Measurements from ENCODE around the gene CDKN1A.

Gene CDKN1A

DNA sequence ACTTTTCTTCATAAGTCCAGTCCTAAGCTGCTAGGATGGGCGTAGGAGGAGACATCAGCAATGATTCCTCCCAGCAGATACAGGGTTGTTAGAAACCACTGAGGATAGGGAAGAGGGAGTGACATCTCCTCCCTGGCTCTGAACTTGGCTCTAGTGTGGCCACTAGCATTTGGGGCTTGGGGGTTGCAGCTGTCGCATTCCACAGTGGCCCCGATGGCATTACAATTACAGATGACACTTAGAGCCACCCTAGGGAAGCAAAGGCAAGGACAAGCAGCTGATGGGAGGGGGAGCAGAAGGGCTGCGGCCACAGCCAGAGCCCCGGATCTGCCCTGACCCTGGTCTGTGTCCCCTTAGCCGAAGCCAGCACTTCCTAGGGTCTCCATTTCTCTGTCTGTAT lies 9.5 kb upstream of the CDKN1A start:
- no peak for DNase-seq (ENCODE audit: low read depth in 2 of 2)

DNA sequence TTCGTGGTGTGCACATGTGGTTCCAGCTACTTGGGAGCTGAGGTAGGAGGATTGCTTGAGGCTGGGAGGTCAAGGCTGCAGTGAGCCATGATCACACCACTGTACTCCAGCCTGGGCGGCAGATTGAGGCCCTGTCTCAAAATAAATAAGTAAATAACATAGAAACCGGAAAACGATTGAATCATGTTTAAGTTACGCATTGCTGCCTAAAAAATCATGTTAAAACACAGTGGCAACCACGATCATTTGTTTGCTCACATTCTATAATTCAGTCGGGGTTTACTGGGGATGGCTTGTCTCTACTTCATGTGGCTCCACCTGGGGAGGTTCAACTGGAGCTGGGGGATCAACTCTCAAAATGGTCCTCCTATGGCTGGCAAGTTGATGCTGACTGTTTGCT lies 8.2 kb upstream of the CDKN1A start:
- H3K4me3 ChIP-seq (replicated peaks in 1 of 2; ENCODE audit: low read depth in 2 of 2, low read length in 2 of 2), result no peak overlapping the region
- DNase-seq (ENCODE audit: low read depth in 2 of 2), result no peak
- TF ChIP-seq, protein P1, sequence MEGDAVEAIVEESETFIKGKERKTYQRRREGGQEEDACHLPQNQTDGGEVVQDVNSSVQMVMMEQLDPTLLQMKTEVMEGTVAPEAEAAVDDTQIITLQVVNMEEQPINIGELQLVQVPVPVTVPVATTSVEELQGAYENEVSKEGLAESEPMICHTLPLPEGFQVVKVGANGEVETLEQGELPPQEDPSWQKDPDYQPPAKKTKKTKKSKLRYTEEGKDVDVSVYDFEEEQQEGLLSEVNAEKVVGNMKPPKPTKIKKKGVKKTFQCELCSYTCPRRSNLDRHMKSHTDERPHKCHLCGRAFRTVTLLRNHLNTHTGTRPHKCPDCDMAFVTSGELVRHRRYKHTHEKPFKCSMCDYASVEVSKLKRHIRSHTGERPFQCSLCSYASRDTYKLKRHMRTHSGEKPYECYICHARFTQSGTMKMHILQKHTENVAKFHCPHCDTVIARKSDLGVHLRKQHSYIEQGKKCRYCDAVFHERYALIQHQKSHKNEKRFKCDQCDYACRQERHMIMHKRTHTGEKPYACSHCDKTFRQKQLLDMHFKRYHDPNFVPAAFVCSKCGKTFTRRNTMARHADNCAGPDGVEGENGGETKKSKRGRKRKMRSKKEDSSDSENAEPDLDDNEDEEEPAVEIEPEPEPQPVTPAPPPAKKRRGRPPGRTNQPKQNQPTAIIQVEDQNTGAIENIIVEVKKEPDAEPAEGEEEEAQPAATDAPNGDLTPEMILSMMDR (IDR thresholded peaks at IDR 0.05; ENCODE audit: low read depth, low read length), result no peak

More for the DNA sequence above, 9.5 kb upstream of the CDKN1A start:
- no peak overlapping the region for H3K4me3 ChIP-seq (replicated peaks in 1 of 2; ENCODE audit: low read depth in 2 of 2, low read length in 2 of 2)
- TF ChIP-seq, protein P1 (IDR thresholded peaks at IDR 0.05; ENCODE audit: low read depth, low read length), result no peak

DNA sequence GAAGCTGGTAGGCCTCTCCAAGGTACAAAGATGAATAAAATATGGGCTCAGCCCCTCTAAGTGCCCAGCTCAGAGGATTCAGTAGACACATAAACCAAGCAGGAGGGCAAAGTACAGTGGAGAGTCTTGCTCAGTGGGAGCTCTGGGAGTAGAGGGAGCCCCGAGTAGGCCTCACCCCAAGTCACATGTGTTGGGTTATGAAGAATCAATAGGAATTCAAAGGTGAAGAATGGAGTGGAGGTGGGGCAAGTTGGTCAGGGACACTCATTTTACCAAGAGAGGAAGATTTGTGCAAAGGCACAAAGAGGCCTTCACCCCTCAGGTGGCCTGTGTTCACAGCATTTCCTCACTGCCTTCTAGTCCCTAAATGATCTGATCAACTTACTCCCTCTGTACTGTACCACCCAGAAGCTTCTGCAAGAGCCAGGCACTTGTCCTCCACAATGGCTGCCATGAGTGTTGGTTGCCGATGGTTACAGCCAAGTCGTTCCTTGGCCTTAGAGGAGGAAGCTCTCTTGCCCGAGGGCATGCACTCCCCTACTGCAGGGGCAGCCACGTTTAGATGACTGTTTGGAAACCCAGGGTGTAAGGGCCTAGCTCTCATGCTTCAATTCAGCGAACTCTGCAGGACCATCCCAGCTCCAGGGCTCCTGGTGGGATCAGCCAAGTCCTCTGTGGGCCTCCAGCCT lies 6.7 kb upstream of the CDKN1A start:
- no peak for DNase-seq (ENCODE audit: low read depth in 2 of 2)
- H3K4me3 ChIP-seq (replicated peaks in 1 of 2; ENCODE audit: low read depth in 2 of 2, low read length in 2 of 2), result no peak overlapping the region
- TF ChIP-seq, protein P1 (IDR thresholded peaks at IDR 0.05; ENCODE audit: low read depth, low read length), result no peak

DNA sequence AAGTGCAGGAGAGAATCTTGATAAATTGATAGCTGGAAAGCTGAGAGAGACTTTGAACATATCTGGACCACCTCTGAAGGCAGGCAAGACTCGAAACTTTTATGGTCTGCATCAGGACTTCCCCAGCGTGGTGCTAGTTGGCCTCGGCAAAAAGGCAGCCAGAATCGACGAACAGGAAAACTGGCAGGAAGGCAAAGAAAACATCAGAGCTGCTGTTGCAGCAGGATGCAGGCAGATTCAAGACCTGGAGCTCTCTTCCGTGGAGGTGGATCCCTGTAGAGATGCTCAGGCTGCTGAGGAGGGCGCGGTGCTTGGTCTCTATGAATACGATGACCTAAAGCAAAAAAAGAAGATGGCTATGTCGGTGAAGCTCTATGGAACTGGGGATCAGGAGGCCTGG lies 4.6 kb upstream of the CDKN1A start:
- TF ChIP-seq, protein P1 (IDR thresholded peaks at IDR 0.05; ENCODE audit: low read depth, low read length), result no peak
- no peak overlapping the region for H3K4me3 ChIP-seq (replicated peaks in 1 of 2; ENCODE audit: low read depth in 2 of 2, low read length in 2 of 2)
- DNase-seq (ENCODE audit: low read depth in 2 of 2), result no peak

DNA sequence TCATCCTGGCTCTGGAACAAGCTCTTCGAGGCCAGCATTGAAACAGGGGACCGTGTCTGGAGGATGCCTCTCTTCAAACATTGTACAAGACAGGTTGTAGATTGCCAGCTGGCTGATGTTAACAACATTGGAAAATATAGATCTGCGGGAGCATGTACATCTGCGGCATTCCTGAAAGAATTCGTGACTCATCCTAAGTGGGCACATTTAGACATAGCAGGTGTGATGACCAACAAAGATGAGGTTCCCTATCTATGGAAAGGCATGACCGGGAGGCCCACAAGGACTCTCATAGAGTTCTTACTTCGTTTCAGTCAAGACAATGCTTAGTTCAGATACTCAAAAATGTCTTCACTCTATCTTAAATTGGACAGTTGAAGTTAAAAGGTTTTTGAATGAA lies 3.6 kb upstream of the CDKN1A start:
- H3K4me3 ChIP-seq (replicated peaks in 1 of 2; ENCODE audit: low read depth in 2 of 2, low read length in 2 of 2), result no peak overlapping the region
- TF ChIP-seq, protein P1 (IDR thresholded peaks at IDR 0.05; ENCODE audit: low read depth, low read length), result no peak
- no peak for DNase-seq (ENCODE audit: low read depth in 2 of 2)

DNA sequence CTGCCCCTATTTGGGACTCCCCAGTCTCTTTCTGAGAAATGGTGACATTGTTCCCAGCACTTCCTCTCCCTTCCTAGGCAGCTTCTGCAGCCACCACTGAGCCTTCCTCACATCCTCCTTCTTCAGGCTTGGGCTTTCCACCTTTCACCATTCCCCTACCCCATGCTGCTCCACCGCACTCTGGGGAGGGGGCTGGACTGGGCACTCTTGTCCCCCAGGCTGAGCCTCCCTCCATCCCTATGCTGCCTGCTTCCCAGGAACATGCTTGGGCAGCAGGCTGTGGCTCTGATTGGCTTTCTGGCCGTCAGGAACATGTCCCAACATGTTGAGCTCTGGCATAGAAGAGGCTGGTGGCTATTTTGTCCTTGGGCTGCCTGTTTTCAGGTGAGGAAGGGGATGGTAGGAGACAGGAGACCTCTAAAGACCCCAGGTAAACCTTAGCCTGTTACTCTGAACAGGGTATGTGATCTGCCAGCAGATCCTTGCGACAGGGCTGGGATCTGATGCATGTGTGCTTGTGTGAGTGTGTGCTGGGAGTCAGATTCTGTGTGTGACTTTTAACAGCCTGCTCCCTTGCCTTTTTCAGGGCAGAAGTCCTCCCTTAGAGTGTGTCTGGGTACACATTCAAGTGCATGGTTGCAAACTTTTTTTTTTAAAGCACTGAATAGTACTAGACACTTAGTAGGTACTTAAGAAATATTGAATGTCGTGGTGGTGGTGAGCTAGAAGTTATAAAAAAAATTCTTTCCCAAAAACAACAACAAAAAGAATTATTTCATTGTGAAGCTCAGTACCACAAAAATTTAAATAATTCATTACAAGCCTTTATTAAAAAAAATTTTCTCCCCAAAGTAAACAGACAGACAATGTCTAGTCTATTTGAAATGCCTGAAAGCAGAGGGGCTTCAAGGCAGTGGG lies 2.1 kb upstream of the CDKN1A start:
- DNase-seq (ENCODE audit: low read depth in 2 of 2), result no peak

More for the DNA sequence above, 2.1 kb upstream of the CDKN1A start:
- TF ChIP-seq, protein P1 (IDR thresholded peaks at IDR 0.05; ENCODE audit: low read depth, low read length), result no peak
- no peak overlapping the region for H3K4me3 ChIP-seq (replicated peaks in 1 of 2; ENCODE audit: low read depth in 2 of 2, low read length in 2 of 2)
